SKM-1 (cell line): ENCODE results near the gene SNTG2.

Experiments
- DNase-seq: peaks from one replicate; lab custom pipeline; 2025; ENCODE audit not compliant: unreplicated experiment; lab: John Stamatoyannopoulos, UW

Gene SNTG2

GRCh38 chr2:1047485-1047884 is 96.8 kb downstream of the SNTG2 start:
- DNase-seq, result no peak

- no peak for DNase-seq
These were observed 99.0 kb downstream of the SNTG2 start for GRCh38 chr2:1049691-1050090.

DNA sequence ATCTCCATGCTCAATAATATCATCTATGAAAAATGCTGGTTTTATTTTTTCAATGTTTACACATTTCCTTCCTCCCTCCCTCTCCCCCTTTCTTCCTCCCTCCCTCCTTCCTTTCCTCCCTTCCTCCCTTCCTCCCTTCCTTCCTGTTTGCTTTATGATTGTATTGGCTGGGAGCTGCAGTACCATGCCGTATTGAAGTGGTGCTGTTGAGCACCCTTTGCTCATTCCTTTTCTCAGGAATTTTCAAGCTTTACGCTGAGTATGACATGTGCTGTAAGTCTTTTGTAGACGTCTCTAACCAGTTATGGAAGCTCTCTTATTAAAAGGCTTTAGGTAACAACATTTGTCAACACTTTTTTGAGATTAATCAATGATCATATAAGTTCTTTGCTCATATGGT is 100.4 kb downstream of the SNTG2 start:
- no peak for DNase-seq

- DNase-seq, result no peak
These were observed 102.1 kb downstream of the SNTG2 start for GRCh38 chr2:1052771-1053191.

- no peak for DNase-seq
These were observed 103.1 kb downstream of the SNTG2 start for GRCh38 chr2:1053786-1054185.

GRCh38 chr2:1054399-1054798 is 103.8 kb downstream of the SNTG2 start:
- DNase-seq, result no peak

DNA sequence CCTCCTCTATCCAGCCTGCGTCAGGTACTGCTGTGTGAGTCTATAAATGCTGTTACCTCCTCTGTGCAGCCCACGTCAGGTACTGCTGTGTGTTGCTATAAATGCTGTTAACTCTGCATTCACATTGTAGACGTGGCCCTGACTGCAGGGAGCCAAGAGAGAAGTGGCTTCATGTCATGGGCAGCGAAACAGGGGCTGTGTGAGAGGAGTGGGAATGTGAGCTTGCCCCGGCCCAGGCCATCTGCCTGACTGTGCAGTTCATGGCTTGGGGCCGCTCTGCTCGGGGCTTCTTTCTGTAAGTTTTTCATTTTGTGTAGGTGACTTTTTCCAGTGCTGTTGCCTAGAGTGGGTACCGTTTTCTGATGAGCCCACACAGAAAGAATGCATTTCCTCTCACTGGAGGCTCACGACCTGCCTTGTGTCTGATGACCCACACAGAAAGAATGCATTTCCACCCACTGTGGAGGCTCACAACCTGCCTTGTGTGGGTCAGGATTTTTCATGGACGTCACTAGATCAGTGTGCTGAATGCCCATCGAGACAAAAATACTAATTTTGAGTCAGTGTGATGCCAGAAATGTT is 104.5 kb downstream of the SNTG2 start:
- DNase-seq, result no peak

- no peak for DNase-seq
These were observed 109.7 kb downstream of the SNTG2 start for GRCh38 chr2:1060372-1060771.

DNA sequence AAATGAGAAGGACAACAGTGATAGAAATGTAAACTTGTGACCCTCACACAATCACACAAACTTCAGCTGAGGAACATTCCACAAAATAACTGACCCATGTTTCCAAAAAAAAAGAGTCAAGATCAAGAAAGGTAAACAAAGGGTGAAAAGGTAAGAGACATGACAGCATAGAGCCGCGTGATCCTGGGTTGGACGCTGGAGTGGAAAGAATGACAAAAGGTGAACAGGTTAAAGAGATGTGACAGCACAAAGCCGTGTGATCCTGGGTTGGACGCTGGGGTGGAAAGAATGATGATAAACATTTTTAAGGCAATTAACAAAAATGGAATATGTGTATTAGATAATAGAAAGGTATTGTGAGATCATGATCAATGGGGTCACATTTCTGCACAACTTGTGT is 110.3 kb downstream of the SNTG2 start:
- DNase-seq, result no peak

- DNase-seq, result no peak
These were observed 117.6 kb downstream of the SNTG2 start for GRCh38 chr2:1068241-1068640.

DNA sequence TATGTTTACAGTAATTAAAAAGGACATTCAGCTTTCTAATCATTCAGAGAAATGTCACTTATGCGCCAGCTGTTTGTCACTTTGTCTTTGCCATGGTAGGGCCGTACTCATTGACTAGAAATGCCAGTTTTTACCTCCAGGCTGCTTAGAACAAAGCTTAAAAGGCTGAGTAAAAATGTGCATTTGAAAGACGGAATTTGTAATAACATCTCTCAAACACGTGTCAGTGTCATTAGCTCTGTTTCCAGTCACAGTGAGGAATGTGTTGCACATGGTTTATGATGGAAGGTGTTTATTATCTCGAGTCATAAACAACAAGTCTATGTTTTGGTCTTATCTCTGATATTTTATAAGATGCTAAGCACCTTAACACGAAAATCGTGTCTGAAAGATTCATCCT is 118.2 kb downstream of the SNTG2 start:
- no peak for DNase-seq

GRCh38 chr2:1069847-1070246 is 119.2 kb downstream of the SNTG2 start:
- DNase-seq, result no peak

DNA sequence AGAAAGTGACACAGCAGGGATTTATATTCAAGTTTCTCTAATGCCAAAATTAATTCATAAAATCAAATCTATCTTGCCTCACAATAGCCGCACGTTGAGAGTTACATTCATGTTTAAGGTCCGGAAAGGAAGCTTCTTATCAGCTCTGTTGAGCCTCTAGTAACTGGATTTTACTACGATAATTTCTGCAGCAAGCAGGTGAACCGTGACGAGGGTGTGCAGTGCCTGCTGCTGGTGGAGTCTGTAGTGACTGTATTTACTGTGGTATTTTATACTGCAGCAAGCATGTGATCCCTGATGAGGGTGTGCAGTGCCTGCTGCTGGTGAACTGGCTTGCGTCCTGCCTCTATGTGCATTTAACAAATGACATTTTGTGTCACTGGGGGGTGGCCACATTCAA is 120.0 kb downstream of the SNTG2 start:
- no peak for DNase-seq

DNA sequence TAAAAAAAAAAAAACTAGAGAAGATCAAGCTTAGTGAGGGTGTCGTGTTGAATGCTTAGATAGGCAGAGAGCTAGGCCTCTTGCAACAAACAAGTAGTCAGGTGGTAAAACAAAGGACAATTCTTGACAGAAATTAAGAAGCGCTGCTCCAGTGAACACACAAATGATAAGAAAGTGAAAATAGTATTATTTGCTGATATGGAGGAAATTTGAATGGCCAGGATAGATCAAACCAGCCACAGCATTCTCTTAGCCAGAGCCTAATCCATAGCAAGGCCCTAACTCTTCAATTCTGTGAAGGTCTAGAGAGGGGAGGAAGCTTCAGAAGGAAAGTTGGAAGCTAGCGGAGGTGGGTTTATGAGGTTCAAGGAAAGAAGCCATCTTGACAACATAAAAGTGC is 121.0 kb downstream of the SNTG2 start:
- DNase-seq, result no peak

DNA sequence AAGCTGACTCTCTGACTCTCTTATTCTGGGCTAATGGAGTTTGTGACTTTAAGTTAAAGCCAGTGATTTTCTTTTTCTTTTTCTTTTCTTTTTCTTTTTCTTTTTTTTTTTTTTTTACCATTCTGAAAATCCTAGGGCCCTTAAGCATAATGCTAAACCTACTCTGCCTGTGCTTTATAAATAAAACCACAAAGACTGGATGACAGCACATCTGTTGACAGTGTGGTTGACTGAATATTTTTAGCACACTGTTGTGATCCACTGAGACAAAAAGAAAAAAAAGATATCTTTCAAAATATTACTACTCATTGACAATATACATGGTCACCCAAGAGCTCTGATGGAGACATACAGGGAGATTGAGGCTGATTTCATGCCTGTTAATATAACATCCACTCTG is 121.6 kb downstream of the SNTG2 start:
- no peak for DNase-seq

GRCh38 chr2:1077911-1078310 is 127.3 kb downstream of the SNTG2 start:
- no peak for DNase-seq

DNA sequence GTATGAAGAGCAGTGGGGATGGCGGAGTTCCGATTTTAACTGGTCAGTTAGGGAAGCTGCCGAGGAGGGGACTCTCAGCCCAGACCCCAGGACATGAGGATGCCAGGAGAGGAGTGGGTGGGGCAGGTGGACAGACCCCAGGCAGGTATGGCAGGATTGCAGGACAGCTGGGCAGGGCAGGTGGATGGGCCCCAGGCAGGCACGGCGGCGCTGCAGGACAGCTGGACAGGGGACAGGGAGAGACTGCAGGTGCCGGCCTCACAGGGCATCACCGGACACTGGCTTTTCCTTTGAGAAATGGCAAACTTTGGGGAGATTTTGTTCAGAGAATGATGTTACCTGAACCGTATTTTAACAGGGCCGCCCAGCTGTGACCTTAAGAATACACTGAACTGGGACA is 127.7 kb downstream of the SNTG2 start:
- no peak for DNase-seq

GRCh38 chr2:1079873-1080799 is 129.5 kb downstream of the SNTG2 start:
- DNase-seq, result no peak

DNA sequence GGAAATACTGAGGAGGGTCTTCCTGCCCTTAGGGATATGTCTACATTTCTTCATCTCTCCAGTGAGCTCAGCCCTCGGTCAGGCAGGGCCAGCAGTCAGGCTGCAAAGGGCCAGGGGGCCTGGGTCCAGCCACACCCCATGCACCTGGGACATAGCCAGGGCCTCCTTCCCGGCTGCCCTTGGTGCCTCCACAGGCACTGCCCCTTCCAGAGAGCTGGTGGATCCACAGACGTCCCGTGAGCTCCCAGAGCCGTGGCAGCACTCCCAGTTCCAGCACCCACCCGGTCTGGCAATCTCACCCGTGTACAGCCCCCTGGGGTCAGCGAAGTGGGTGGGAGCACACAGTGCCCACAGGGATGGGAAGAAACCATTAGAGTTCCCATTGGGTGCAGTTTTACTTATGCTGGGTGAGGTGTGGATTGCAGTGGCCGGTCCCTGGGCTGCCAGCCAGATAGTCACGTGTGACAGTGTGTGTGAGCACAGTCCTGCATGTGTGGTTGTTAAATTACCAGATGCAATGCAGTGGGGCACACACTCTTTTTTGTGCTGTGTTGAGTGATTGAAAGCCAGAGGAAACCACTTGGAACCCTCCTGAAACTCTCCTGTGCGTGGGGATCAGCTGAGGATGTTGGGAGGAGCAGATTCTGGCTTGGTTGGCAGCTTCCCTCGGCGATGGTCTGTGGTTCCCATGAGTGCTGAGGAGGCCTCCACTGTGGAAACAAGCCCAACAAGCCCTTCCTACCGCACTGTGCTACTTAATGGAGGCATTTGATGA is 131.0 kb downstream of the SNTG2 start:
- DNase-seq, result no peak

DNA sequence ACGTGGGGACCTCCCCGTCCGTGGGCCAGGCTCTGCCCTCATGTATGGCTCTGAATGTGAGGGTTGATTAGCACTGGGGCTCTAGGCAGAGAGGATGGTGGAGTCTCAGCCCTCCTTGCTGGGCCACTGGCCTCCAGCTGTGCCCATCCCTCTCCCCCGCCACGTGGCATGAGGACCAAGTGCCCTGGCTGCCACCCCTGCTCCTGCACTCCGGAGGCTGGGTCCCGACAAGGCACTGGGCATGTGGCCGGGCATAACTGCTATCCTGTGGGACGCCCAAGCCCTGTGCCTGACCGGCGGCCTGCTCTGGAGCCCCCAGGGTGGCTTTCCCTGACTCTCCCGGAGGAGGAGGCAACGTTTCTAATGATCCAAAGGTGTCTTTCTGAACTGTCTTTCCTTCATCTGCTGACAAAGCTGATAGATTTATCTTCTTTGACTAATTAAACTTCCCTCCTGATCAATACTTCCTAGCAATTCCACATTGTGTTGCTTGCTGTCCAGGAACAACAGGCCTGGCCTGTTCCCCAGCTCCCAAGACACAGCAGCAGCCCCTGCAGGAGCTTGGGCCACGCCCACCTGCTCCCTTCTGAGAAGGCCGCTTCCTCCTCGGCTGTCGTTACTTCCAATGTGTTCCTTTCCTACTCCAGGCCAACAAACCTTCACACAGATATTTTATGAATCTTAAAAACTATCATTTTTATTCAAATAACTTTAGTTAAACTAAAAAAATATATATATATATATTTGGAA is 132.0 kb downstream of the SNTG2 start:
- no peak for DNase-seq

DNA sequence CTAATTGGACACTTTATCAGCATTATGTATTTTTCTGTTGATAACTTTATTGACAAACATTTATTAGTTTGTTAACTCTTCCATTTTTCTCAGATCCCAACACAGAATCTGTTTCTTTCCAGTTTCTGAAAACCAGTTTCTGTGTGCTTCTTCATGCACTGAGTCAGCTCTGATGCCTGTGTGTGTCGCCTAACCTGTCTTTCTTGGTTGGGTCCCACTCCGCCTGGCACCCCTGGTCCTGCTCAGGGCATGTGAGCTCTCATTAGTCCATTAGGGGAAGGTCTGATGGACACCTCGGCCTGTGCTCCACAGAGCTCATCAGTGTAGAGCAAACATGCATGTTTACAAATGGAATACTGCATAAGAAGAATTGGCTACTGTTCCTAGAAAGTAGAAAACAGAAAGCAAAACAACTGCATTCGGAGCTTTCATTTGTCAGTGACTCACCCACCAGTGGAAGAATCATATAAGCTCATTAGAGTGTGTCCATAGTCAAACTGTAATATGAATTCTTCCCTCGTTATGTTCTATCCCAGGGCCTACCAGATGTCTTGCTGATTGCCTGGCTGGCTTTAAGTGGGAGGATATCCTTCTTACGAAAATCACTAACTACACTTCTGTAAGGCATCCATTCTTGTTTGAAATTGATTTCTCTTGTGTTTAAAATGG is 137.7 kb downstream of the SNTG2 start:
- DNase-seq, result no peak
